ENCODE results near the gene CYP3A7.
A peak's percentile ranks its signal among the peaks of the same experiment; 100 is the strongest.
"Not testable (repeated sequence)": the region's sequence is repeated elsewhere in the genome, so short reads cannot be mapped to it uniquely, and the experiment has no call there.

Gene CYP3A7

DNA sequence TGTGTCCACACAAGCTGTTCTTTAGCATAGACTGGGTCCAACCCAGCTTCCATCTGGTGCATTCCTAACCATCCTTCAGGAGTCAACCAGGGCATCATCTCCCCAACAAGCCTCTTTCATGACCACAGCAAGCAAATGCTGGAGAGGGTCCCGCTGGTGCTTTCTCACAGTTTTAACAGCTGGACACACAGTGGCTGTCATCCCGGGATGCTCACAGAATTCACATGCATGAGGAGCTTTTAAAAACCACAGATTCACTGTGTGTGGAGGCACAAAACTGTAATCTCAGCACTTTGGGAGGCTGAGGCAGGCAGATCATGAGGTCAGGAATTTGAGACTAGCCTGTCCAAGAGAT is 6.4 kb upstream of the CYP3A7 start:
- no peak for DNase-seq
- no peak for ATAC-seq

DNA sequence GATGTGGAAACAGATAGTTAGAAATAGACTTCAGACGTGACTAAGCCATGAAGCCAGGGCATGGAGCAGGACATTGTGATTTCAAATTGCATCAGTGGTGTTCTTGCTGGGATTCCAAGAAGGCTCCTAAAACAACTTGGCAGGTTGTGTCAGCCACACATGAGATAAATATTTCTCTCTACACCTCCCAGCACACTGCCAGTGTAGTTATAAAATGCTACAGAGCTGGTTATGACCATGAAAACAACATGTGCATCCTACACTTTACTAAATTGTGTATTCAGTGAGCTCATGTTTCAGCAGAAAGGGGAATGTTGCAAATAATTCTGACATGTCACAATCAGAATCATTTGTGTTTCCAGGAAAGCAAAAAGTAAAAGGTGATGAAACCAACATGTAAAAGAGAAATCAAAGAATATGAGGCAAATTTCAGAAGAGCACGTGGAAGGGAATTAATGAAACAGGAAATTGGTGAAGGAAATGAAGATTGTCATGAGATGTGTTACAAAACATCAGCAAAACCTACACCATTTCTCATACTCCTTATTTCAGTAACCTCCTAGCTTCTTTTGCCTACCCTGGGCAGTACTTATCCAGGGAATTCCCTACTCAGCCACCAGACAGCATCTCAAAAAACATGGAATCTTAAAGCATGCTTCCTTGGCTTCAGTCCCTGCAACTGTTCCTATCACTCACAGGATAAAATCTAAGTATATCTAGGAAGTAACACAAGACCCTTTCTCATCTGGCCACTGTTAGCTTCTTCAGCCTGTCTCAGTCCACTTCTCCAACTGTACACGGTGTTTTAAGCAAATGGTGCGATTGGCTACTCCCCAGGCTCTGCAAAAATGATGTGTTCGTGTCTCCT is 5.8 kb upstream of the CYP3A7 start:
- no peak for DNase-seq
- ATAC-seq, result no peak

DNA sequence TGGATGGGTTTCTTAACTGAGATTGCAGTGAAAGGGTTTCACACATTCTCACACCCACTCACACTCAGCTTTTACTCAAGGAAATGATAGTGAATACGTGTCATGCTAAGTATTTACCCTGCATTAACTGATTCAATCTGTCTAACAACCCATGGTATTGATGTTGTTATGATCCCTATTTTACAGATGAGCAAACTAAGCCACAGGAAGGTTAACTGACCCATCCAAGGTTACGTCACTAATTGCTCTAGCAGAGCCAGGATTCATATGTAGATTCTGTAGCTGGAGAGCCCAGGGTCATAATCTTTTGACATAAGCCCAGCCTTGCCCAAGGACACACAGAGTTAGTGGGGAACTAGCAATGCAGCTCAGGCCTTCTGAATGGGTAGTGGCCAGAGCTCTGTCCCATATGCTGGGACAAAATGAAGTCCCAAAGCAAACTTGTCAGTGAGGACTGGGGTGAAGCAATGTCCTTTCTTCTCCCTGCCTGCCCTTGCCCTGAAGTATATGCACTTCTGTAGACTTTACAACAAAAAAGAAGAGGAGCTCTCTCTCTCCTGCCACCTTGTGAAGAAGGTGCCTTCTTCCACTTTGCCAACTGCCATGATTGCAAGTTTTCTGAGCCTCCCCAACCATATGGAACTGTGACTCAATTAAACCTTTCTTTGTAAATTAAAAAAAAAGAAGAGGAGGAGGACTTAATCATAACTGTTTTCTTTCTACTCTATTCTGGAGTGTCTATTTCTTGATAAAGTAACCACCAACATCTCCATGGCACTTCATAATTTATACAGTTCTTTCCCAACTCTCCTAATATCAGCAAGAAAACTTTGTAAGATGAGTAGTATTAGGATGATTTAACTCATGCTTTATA is 4.9 kb upstream of the CYP3A7 start:
- DNase-seq, result no peak

DNA sequence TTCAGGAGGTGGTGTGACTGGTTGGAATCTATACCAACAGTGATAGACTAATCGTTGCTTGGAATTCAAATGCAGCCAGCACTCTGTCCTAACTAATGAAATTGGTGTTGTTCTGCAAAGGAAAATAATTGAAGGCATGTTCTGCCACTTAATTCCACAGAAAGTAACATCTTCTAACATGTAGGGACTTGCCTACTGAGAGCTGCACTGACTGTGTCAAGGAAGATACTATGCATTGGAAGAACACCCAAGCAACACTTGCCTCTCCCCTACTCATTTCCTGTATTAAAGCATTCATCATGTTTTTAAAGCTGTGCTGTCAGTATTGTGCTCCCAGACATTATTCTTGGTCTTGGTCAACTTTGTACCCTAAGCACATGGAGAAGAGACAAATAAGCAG is 2.7 kb upstream of the CYP3A7 start:
- ATAC-seq, result no peak

More for the DNA sequence above, 4.9 kb upstream of the CYP3A7 start:
- ATAC-seq, result no peak

DNA sequence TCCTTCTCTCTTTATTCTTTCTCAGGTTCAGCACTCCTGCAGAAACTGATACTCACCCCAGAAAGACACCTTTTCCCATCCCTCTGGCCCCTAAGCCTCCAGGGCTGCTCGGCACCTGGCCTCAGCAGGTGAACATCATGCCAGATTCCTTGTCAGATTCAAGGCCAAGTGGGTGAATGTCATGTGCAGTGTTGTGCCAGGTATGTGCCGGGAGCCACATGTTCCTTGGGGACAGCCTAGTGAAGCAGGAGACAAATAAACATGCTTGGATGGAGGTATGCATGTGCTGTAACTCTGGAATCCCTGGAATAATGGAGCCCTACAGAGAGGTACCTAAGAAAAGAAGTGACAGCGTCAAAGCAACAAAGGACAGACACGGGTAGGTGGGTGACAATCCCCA is 1.7 kb upstream of the CYP3A7 start:
- not testable (repeated sequence) for ATAC-seq

More for the DNA sequence above, 2.7 kb upstream of the CYP3A7 start:
- DNase-seq, result no peak

DNA sequence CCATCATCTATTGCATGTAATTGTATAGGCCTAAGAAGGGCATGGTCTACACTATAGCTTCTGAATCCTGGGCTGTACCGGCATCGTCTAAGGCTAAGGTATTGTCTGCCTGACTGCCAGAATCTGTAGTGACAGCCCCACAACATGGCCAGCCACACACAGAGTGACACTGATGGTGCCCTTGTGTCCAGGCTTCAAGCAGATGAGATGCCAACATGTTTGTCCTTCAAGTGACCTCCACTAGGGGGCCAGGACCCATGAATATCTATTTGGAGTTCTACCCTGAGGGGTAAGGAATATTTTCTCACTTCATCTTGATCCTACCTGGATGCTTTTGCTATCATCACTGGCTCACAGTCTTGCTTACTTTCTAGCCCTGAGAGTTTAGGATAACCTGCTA is 1.5 kb downstream of the CYP3A7 start:
- ATAC-seq, result no peak
- DNase-seq, result peak; percentile 15

More for the DNA sequence above, 1.7 kb upstream of the CYP3A7 start:
- not testable (repeated sequence) for DNase-seq

DNA sequence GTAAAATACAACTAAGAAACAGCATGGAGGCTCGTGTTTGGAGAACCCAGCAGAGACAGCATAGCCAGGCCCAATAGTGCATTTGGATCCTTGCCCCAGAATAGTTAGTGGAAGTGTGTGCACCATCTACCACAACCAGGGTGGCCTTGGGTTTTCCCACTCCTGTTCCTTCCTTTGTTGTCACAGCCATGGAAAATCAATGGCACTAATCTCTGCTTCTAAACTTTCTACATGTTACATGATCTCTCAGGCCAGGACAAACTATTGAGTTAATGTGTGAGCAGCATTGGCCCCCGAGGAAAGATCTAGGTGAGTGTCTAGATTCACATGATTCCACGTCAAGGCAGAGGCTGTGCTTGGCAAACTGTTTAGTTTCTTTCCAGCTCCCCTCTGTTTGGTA is 2.0 kb downstream of the CYP3A7 start:
- DNase-seq (no peak), ATAC-seq (no peak)

DNA sequence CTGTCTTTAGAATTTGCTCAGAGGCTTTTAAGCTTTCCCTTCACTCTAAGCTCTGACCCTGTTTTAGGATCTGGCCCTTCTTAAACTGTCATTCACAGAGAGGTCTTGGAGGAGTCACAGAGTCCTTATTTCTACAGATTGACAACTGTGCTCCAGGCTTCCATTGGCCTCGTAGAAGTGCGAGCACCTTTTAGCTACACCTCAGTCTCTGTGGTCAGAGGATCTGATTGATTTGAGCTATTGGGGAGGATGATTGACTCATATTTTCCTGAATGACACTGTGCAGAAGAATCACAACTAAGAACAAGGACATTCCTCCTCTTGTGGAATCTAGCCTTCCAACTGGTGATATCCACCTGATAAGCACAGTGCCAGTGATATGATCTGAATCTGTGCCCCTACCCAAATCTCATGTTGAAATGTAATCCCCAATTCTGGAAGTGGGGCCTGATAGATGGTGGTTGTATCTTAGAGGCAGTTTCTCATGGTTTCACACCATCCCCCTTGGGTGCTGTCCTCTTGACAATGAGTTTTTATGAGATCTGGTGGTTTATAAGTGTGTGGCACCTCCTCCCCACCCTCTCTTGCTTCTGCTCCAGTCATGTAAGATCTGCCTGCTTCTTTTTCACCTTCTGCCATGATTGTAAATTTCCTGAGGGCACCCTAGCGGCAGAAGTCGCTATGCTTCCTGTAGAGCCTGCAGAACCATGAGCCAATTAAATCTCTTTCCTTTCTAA is 3.2 kb downstream of the CYP3A7 start:
- peak; percentile 84 for ATAC-seq

DNA sequence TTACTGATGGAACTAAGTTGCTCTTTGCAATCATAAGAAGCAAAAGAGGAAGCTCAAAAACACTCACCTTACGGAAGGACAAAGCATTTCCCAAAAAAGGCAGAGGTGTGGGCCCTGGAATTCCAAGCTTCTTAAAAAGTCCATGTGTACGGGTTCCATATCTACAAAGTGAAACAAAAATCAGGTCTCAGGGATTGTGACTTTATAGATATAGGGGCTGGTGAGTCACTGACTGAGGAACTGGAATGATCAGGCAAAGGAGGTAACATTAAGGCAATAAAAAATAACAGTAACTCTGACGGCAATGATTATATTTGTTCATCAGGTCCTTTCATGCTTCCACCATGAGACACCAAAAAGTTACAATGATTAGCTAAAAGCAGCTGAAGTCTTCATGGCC is 4.0 kb downstream of the CYP3A7 start:
- DNase-seq (no peak), ATAC-seq (no peak)

More for the DNA sequence above, 3.2 kb downstream of the CYP3A7 start:
- no peak for DNase-seq

DNA sequence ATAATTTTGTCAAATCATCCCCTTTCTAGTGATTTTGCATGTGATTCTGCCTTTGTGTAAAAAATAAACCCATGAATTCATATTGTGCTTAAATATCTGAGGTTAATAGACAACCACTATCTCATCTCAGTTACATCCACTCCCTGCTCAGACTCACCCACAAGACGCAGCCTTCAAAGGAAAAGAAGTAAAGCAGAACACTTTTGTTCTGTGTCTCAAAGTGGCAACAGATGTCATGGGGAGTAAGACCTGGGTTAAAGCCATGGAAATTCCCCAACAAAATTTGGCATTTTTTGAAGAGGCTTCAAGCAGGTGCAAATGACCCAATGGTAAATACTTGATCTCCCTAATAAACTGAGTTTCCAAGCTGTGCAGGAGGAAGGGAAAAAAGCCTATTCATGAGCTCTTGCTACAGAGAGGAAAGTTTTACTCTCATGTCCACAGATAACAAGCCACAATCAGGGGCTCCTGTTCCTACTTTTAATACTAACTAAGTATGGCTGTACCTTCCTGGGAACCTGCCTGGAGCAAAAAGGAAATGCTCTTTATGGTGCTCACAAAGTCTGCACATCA is 4.7 kb downstream of the CYP3A7 start:
- DNase-seq (no peak), ATAC-seq (no peak)

DNA sequence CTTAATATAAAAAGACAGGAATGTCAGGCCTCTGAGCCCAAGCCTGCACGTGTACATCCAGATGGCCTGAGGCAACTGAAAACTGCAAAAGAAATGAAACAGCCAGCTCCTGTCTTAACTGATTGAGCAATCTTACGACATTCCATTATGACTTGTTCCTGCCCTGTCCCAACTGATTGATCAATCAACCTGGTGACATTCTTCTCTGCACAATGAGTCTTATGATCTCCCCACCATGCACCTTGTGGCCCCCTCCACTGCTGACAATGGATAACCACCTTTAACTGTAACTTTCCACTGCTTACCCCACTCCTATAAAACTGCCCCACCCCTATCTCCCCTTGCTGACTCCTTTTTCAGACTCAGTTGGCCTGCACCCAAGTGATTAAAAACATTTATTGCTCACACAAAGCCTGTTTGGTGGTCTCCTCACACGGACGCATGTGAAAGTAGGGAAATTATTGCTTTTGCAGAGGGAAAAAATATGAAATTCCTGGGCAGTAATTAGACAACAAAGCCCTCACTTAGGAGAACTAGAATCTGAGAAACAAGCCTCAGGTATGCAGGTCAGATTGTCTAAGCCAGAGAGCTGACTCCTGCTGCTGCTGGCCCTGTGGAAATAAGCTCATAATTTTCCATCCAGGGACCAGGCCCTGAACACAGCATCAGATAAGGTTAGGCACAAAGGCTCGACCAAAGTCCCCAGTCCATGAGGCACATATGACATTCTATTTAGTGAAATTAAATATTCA is 5.3 kb downstream of the CYP3A7 start:
- no peak for DNase-seq
- no peak for ATAC-seq

DNA sequence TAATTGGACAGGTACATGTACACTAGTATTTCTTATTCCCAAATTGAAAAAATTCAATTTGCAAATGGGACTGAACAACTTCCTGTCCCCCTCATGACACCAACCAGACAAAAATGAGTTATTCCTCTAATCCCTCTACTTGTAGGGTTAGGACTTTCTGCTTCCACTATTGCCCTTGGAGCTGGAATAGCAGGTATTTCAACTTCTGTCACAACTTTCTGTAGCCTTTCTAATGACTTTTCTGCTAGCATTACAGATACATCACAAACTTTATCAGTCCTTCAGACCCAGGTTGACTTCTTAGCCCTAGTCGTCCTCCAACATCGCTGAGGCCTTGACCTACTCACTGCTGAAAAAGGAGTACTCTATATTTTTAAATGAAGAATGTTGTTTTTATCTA is 6.4 kb downstream of the CYP3A7 start:
- ATAC-seq, result no peak

DNA sequence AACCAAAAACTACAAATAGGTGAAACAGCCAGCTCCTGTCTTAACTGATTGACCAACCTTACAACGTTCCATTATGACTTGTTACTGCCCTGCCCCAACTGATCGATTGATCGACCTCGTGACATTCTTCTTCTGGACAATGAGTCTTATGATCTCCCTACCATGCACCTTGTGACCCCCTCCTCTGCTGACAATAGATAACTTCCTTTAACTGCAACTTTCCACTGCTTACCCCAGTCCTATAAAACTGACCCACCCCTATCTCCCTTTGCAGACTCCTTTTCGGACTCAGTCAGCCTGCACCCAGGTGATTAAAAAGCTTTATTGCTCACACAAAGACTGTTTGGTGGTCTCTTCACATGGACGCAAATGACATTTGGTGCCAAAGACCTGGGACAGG is 11.8 kb downstream of the CYP3A7 start:
- DNase-seq, ATAC-seq: not testable (repeated sequence)

More for the DNA sequence above, 6.4 kb downstream of the CYP3A7 start:
- no peak for DNase-seq

DNA sequence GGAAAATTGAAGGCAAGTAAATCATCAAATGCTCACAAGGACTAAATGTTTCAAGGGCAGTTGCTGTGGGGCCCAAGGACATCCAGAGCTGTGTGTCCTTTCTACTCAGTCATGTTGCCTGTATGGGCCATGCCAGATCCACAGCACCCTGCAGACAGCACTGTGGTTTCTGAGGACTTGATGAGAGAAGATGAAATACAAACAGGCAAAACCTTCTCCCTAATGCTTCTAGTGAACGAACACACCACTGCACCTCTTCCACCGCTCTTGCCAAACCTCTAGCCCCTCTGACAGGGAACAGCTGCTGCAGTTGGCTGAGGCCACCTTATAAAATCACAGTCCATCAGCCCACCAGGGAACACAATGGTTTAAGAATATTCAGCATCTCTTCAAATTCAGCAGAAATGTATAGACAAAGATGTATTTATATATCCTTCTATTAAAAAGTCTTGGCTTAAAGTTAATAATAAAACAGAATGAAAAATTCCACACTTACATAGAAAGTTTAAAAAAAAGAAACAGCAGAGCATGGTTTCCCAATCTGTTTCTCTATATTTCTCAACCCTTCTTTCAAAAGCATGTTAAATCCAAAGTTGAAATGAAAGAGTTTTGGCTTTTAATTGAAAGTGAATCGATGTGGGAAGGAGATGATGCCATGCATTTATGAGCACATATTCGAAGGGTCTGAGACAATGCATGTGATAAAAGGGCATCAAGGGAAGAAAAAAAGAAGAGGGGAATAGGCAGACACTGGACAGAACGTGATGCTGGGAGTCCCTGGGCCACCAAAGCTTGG is 14.0 kb downstream of the CYP3A7 start:
- DNase-seq, result no peak
- ATAC-seq, result no peak

DNA sequence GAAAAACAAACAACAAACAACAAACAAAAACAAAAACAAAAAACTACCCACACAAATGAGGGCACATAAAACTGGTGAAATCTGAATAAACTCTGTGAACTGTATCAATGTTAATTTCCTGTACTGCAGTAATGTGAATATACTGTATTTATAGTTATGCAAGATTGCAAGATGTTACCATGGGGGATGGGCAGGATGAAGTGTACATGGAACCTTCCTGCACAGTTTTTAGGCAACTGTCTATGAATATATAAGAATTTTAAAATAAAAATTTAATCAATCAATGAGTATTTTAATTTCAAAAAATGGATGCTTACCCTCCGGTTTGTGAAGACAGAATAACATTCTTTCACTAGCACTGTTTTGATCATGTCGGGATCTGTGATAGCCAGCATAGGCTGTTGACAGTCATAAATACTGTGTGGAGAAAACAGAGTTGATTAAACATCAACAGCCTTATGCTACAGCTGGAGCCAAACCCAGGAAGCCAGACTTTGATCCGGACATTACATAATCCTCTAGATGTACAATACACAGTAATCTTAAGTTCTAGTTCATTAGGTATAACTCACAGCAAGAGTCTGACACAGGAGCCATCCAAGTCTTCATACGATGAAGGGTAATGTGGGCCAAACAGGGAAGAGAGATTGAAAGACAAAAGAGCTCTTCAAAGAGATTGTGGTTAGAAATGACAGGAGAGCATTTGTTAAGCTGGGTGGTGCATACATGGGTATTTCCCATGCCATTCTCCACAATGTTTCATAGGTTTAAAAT is 14.8 kb downstream of the CYP3A7 start:
- ATAC-seq (peak; percentile 52), DNase-seq (no peak)

DNA sequence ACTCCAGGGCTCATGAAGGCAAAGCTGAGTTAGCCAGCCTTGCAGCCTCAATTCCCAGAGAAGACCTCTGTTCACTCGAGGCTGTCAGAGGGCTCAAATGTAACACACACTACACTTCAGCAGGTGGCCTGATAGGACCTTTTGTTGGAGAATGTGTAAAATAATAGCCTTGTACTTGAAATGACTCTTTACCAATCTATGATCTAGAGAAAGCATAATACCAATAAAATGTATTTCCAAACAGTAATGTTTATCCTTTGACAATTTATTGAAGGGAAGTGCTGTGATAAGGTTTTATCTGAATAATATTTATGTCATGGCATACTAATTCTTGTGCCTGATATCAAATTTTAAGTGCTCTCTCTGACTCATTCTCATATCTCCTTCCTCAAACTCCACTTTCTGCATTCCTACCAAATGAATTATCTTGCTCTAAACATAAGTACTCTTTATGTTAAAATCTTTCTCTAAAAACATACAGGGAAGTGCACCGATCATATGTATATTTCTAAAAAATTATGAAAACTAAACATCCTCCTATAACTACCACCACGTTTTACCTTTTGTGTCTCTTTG is 20.9 kb downstream of the CYP3A7 start:
- DNase-seq (no peak), ATAC-seq (no peak)

DNA sequence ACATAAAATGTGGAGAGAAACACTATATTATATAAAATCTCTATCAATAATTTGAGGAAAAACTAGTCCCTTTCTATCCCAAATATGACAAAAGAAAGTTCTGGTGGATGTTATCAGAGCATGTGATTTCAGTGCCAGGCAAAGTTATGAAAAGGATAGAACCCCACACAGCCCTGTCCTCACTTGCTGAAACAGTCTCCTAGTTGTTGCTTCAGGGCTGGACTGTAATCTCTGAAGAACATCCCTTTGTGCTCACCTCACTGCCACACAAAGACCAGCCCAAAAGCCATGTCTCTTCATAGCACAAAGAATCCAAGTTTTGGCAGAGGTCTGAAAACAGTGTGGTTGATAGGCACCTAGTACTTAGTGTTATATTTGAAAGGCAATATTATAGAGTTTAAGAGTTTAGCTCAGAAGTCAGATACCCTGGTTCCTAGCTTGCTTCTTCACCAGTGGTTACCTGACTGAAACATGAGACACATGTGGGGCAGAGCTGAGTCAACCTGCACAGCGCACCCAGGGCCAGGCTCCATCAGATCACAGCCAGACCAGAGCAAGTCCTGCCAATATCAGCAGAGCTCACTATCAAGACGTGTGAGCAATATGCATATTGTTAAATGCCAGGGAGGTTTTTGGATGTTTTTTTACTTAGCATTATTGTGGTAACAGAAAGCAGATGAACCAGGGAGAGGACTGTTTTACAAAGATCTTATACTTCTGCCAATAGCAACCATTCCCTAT is 25.0 kb downstream of the CYP3A7 start:
- no peak for ATAC-seq
- no peak for DNase-seq

DNA sequence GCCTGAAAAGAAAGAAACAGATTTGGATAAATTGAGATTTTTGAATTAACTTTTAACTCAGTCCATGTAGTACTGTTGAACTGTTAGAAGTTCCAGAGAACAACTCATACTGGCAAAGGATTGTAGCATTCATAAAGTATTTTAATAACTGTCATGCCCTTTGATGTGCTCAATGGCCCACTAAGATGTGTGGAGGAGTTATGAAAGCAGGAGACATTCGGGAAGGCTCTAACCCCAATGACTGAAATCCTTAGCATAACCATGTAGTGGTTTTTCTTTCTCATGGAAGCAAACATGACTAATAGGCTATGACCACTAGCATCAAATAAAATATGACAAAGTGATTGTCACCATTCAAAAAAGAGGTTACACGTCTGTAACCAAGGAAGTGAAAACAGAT is 25.7 kb downstream of the CYP3A7 start:
- no peak for DNase-seq
- no peak for ATAC-seq

DNA sequence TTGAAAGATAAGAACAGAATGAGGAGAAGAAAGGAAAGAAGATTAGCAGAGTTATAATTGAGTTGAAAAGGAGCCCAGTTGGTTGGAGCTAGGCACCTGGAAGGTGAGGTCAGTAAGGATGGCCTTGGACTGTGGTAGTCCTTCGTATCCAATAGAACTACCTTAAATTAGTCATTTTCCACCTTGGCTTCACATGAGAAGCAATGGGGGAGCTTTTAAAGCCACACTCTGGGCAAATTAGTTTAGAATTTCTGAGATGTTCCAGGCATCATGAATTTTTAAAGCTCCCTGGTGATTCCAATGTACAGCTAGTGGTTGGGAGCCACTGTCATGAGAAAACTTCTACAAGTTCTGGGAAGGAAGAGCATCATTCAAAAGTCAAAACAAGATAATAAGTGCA is 27.9 kb downstream of the CYP3A7 start:
- DNase-seq (no peak), ATAC-seq (no peak)

Measured in stimulated activated naive CD8-positive, alpha-beta T cell treated with anti-CD3 and anti-CD28 coated beads, Interleukin-15, Interleukin-2, amounts not matched to agents 100 U/mL and 50 U/mL, for 24 hours (primary cell).